Stimulated activated CD4-positive, alpha-beta T cell treated with anti-CD3 and anti-CD28 coated beads, TNF-alpha, amount 100 ng/mL, for 4 hours (primary cell): Measurements from ENCODE around the gene ZNF567.
A peak's percentile ranks its signal among the peaks of the same experiment; 100 is the strongest.
"Not testable (repeated sequence)": the region's sequence is repeated elsewhere in the genome, so short reads cannot be mapped to it uniquely, and the experiment has no call there.

Experiments used
- DNase-seq, 3 experiments: peaks; one replicate each; pipeline ENCODE4 v3.0.0-alpha.2; 2020; ENCODE audit warnings: low read depth in 3 of 3

Gene ZNF567

GRCh38 chr19:36687214-36688056, at the start of gene ZNF567:
Gene ZNF567 (plus strand): TSS chr19:36687612. CDS start chr19:36694868, 7,256 bp downstream.
- peak; percentile 97 to 98 (median 97) for DNase-seq

- no peak for DNase-seq
Observed at GRCh38 chr19:36638862-36639510, 48.4 kb upstream of the ZNF567 start.

GRCh38 chr19:36646746-36647145, 40.7 kb upstream of the ZNF567 start:
- DNase-seq = no peak

- no peak for DNase-seq
Observed at GRCh38 chr19:36652958-36653357, 34.5 kb upstream of the ZNF567 start.

GRCh38 chr19:36665832-36666231, 21.6 kb upstream of the ZNF567 start:
- DNase-seq = no peak

GRCh38 chr19:36668646-36669045, 18.8 kb upstream of the ZNF567 start:
- no peak for DNase-seq

- DNase-seq = no peak
Observed at GRCh38 chr19:36672368-36672767, 15.0 kb upstream of the ZNF567 start.

- no peak for DNase-seq
Observed at GRCh38 chr19:36674201-36674600, 13.2 kb upstream of the ZNF567 start.

- DNase-seq = no peak
Observed at GRCh38 chr19:36679455-36679854, 8.0 kb upstream of the ZNF567 start.

- DNase-seq = no peak
Observed at GRCh38 chr19:36685835-36686234, 1.6 kb upstream of the ZNF567 start.

GRCh38 chr19:36686365-36687213, 823 bp upstream of the ZNF567 start:
- no peak for DNase-seq

GRCh38 chr19:36688058-36688457, 646 bp downstream of the ZNF567 start:
- DNase-seq = no peak

- DNase-seq = no peak
Observed at GRCh38 chr19:36707134-36707533, 19.7 kb downstream of the ZNF567 start.

- DNase-seq = no peak
Observed at GRCh38 chr19:36709423-36709822, 22.0 kb downstream of the ZNF567 start.

- DNase-seq = no peak
Observed at GRCh38 chr19:36719687-36720556, 32.5 kb downstream of the ZNF567 start.

GRCh38 chr19:36736166-36736565, 48.8 kb downstream of the ZNF567 start:
- not testable (repeated sequence) for DNase-seq

GRCh38 chr19:36745870-36746269, 58.5 kb downstream of the ZNF567 start:
- DNase-seq = no peak

GRCh38 chr19:36747750-36748149, 60.3 kb downstream of the ZNF567 start:
- no peak for DNase-seq

GRCh38 chr19:36748431-36749275, 61.2 kb downstream of the ZNF567 start:
- DNase-seq = no peak

- not testable (repeated sequence) for DNase-seq
Observed at GRCh38 chr19:36749613-36750012, 62.2 kb downstream of the ZNF567 start.
